ENCODE measurements around the gene RGL4.
"Not testable (repeated sequence)": the region's sequence is repeated elsewhere in the genome, so short reads cannot be mapped to it uniquely, and the experiment has no call there.

The RGL4 gene

DNA sequence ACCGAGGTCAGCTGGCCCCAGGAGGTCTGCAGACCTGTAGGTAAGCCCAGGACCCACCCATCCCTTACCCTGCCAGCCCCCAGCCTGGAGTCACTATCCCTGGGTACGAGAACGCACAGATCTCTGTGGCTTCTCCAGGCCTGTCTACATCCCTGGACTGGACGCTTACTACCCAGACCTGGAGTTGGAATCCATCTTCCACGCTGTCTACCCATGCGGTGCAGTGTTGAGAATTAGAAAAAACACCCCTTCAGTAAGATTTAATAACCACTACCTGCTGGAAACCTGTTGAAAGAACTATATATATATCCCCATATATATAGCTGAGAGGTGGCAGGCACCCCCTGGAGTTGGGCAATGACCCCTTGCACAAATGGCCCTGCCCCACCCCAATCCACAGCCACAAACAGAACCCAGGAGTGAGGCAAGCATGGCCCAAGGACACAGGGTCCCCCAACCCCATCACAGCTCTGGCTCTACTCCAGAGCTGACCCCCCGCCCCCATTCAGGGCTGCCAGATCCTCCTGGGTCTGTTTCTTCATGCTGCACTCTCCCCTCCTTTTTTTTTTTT is 17.7 kb upstream of the RGL4 start:
- Histone ChIP-seq H3K27me3 (ENCODE audit: control insufficient read depth, low read length) (no peaks in the 10 kb centered on the region), H3K4me2 (ENCODE audit: low read length) (no peak overlapping the region), H3F3A (ENCODE audit: control insufficient read depth, insufficient read depth) (no peaks in the 10 kb centered on the region), H3K4me3 (ENCODE audit: low read length) (no peak overlapping the region), H3K79me2 (ENCODE audit: control insufficient read depth, low read length) (no peaks in the 10 kb centered on the region), H3K9me2 (replicated peaks; ENCODE audit: control insufficient read depth, low read length) (no peaks in the 10 kb centered on the region), H3K36me3 (ENCODE audit: control insufficient read depth, low read length) (no peaks in the 10 kb centered on the region), H4K20me1 (ENCODE audit: control insufficient read depth, insufficient read depth, low read depth, low read length) (no peaks in the 10 kb centered on the region), H3K27ac (ENCODE audit: low read depth, low read length) (no peak overlapping the region), H3K9me3 (ENCODE audit: control insufficient read depth, insufficient read depth, low read length) (no peaks in the 10 kb centered on the region), H3K4me1 (ENCODE audit: control insufficient read depth, low read length) (no peaks in the 10 kb centered on the region)
- TF ChIP-seq EZH2phosphoT487 (IDR thresholded peaks at IDR 0.05; ENCODE audit: borderline replicate concordance, low read length), result no peak
- TF ChIP-seq, protein P1, sequence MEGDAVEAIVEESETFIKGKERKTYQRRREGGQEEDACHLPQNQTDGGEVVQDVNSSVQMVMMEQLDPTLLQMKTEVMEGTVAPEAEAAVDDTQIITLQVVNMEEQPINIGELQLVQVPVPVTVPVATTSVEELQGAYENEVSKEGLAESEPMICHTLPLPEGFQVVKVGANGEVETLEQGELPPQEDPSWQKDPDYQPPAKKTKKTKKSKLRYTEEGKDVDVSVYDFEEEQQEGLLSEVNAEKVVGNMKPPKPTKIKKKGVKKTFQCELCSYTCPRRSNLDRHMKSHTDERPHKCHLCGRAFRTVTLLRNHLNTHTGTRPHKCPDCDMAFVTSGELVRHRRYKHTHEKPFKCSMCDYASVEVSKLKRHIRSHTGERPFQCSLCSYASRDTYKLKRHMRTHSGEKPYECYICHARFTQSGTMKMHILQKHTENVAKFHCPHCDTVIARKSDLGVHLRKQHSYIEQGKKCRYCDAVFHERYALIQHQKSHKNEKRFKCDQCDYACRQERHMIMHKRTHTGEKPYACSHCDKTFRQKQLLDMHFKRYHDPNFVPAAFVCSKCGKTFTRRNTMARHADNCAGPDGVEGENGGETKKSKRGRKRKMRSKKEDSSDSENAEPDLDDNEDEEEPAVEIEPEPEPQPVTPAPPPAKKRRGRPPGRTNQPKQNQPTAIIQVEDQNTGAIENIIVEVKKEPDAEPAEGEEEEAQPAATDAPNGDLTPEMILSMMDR (IDR thresholded peaks at IDR 0.05; ENCODE audit: low read depth, low read length, poor library complexity, severe bottlenecking), result no peak

GRCh38 chr22:23673826-23674690 is 16.8 kb upstream of the RGL4 start:
- H3K4me3 ChIP-seq (ENCODE audit: low read length), result no peak overlapping the region
- H3K9me3 ChIP-seq (ENCODE audit: control insufficient read depth, insufficient read depth, low read length), result no peaks in the 10 kb centered on the region
- H3K4me1 ChIP-seq (ENCODE audit: control insufficient read depth, low read length), result no peaks in the 10 kb centered on the region
- no peak overlapping the region for H3K4me2 ChIP-seq (ENCODE audit: low read length)
- H3K27ac ChIP-seq (ENCODE audit: low read depth, low read length), result no peak overlapping the region
- H3K9me2 ChIP-seq (replicated peaks; ENCODE audit: control insufficient read depth, low read length), result no peaks in the 10 kb centered on the region
- no peaks in the 10 kb centered on the region for H4K20me1 ChIP-seq (ENCODE audit: control insufficient read depth, insufficient read depth, low read depth, low read length)
- TF ChIP-seq EZH2phosphoT487 (IDR thresholded peaks at IDR 0.05; ENCODE audit: borderline replicate concordance, low read length), result no peak
- TF ChIP-seq, protein P1 (IDR thresholded peaks at IDR 0.05; ENCODE audit: low read depth, low read length, poor library complexity, severe bottlenecking), result no peak
- no peaks in the 10 kb centered on the region for H3K79me2 ChIP-seq (ENCODE audit: control insufficient read depth, low read length)
- H3F3A ChIP-seq (ENCODE audit: control insufficient read depth, insufficient read depth), result no peaks in the 10 kb centered on the region
- no peaks in the 10 kb centered on the region for H3K27me3 ChIP-seq (ENCODE audit: control insufficient read depth, low read length)
- no peaks in the 10 kb centered on the region for H3K36me3 ChIP-seq (ENCODE audit: control insufficient read depth, low read length)

GRCh38 chr22:23674886-23675501 is 15.8 kb upstream of the RGL4 start:
- H4K20me1 ChIP-seq (ENCODE audit: control insufficient read depth, insufficient read depth, low read depth, low read length); H3K9me2 ChIP-seq (replicated peaks; ENCODE audit: control insufficient read depth, low read length); H3K4me3 ChIP-seq (ENCODE audit: low read length); H3K27ac ChIP-seq (ENCODE audit: low read depth, low read length); H3F3A ChIP-seq (ENCODE audit: control insufficient read depth, insufficient read depth); H3K9me3 ChIP-seq (ENCODE audit: control insufficient read depth, insufficient read depth, low read length); H3K4me1 ChIP-seq (ENCODE audit: control insufficient read depth, low read length); H3K36me3 ChIP-seq (ENCODE audit: control insufficient read depth, low read length); H3K4me2 ChIP-seq (ENCODE audit: low read length); H3K27me3 ChIP-seq (ENCODE audit: control insufficient read depth, low read length); H3K79me2 ChIP-seq (ENCODE audit: control insufficient read depth, low read length): not testable (repeated sequence)

All from DOHH2 (cell line).